IMR-90 (cell line): ENCODE data around the gene DCP2. TPM values are rescaled to one million over a fixed set of nuclear protein-coding genes. Genes with fewer than 3 reads are reported as not detected.

Experiments used
- ATAC-seq: fragments of 200-7000 bp; cut with Tn5 transposase; 2 replicates; pipeline ENCODE4 v1.9.1; 2020; ENCODE audit warnings: low read depth, mild to moderate bottlenecking, moderate library complexity
- BruUV-seq: library from RNA; stranded (reverse); fragments of 400-500 nt; replicated peaks from 2 replicates; lab custom pipeline; 2021; lab: Mats Ljungman, UMichigan
- CTCF ChIA-PET: fragments of 300-600 bp; formaldehyde crosslinking; extraction: SDS; loops from one replicate; lab custom pipeline; 2021; ENCODE audit warnings: antibody characterized with exemption; lab: Yijun Ruan, JAX
- POLR2A ChIA-PET: fragments of 300-600 bp; sonication (Branson Sonifier 250); formaldehyde crosslinking; loops from one replicate; lab custom pipeline; 2022; ENCODE audit warnings: antibody characterized with exemption; ENCODE audit not compliant: unreplicated experiment; lab: Charles Lee
- DNase-seq: peaks from one replicate; pipeline ENCODE4 v3.0.0; 2013
- H2AFZ ChIP-seq: replicated peaks from 2 replicates; pipeline ENCODE3; 2013; ENCODE audit warnings: low read length, mild to moderate bottlenecking; ENCODE audit not compliant: poor library complexity
- H2AK5ac ChIP-seq: 2 replicates; pipeline ENCODE4 v1.6.1; 2013; ENCODE audit warnings: low read depth, low read length, inconsistent platforms
- H2AK9ac ChIP-seq: replicated peaks from 2 replicates; pipeline ENCODE3; 2013; ENCODE audit warnings: mild to moderate bottlenecking, low read depth, low read length, moderate library complexity; ENCODE audit not compliant: poor library complexity
- H2BK120ac ChIP-seq: 2 replicates; pipeline ENCODE4 v1.6.1; 2013; ENCODE audit warnings: low read depth, low read length, inconsistent platforms
- H2BK15ac ChIP-seq: 3 replicates; pipeline ENCODE4 v1.6.1; 2013; ENCODE audit warnings: low read depth, low read length, inconsistent platforms
- H2BK20ac ChIP-seq: 2 replicates; pipeline ENCODE4 v1.6.1; 2013; ENCODE audit warnings: low read depth, mild to moderate bottlenecking, inconsistent platforms, low read length, moderate library complexity
- H2BK5ac ChIP-seq: 2 replicates; pipeline ENCODE4 v1.6.1; 2013; ENCODE audit warnings: mild to moderate bottlenecking, low read depth, low read length, inconsistent platforms; ENCODE audit not compliant: poor library complexity, severe bottlenecking
- H3K14ac ChIP-seq: replicated peaks from 2 replicates; pipeline ENCODE4 v1.6.1; 2013; ENCODE audit warnings: low read depth, low read length, inconsistent platforms
- H3K18ac ChIP-seq: 2 replicates; pipeline ENCODE4 v1.6.1; 2013; ENCODE audit warnings: low read depth, low read length, control low read depth
- H3K23ac ChIP-seq: 2 replicates; pipeline ENCODE4 v1.6.1; 2013; ENCODE audit warnings: low read depth, low read length, inconsistent platforms
- H3K27ac ChIP-seq: 2 replicates; pipeline ENCODE4 v1.5.1; 2013; ENCODE audit warnings: mild to moderate bottlenecking, control low read depth, low read length; ENCODE audit not compliant: insufficient read depth
- H3K27me3 ChIP-seq: 2 replicates; pipeline ENCODE4 v1.6.1; 2013; ENCODE audit warnings: low read length; ENCODE audit not compliant: control insufficient read depth, insufficient read depth
- H3K36me3 ChIP-seq: 2 replicates; pipeline ENCODE4 v1.6.1; 2013; ENCODE audit warnings: low read length, mixed read lengths; ENCODE audit not compliant: control insufficient read depth, insufficient read depth
- H3K4ac ChIP-seq: 2 replicates; pipeline ENCODE4 v1.6.1; 2013; ENCODE audit warnings: low read depth, low read length, inconsistent platforms
- H3K4me1 ChIP-seq: 2 replicates; pipeline ENCODE4 v1.6.1; 2013; ENCODE audit warnings: low read length, mixed read lengths; ENCODE audit not compliant: control insufficient read depth, insufficient read depth
- H3K4me2 ChIP-seq: 2 replicates; pipeline ENCODE4 v1.6.1; 2013; ENCODE audit warnings: low read depth, mild to moderate bottlenecking, control low read depth, low read length, moderate library complexity
- H3K4me3 ChIP-seq: 2 replicates; pipeline ENCODE4 v1.5.1; 2013; ENCODE audit warnings: low read depth, mild to moderate bottlenecking, control low read depth, low read length, moderate library complexity; ENCODE audit not compliant: insufficient read depth
- H3K56ac ChIP-seq: 2 replicates; pipeline ENCODE4 v1.6.1; 2013; ENCODE audit warnings: low read length, inconsistent platforms; ENCODE audit not compliant: insufficient read depth; ENCODE audit errors: extremely low read depth
- H3K79me1 ChIP-seq, 2 experiments: 2 replicates each; pipeline ENCODE4 v1.6.1; 2013; ENCODE audit warnings: low read length in 2 of 2, inconsistent platforms in 1 of 2, low read depth in 1 of 2
- H3K9ac ChIP-seq: 2 replicates; pipeline ENCODE4 v1.6.1; 2013; ENCODE audit warnings: low read depth, low read length, control low read depth
- H3K9me1 ChIP-seq: 2 replicates; pipeline ENCODE4 v1.6.1; 2013; ENCODE audit warnings: low read length, inconsistent platforms; ENCODE audit not compliant: insufficient read depth
- H3K9me3 ChIP-seq: 2 replicates; pipeline ENCODE4 v1.6.1; 2013; ENCODE audit warnings: low read length; ENCODE audit not compliant: control insufficient read depth, insufficient read depth
- H4K20me1 ChIP-seq: 2 replicates; pipeline ENCODE4 v1.6.1; 2013; ENCODE audit warnings: low read length, inconsistent platforms; ENCODE audit not compliant: insufficient read depth
- H4K5ac ChIP-seq: 2 replicates; pipeline ENCODE4 v1.6.1; 2013; ENCODE audit warnings: mild to moderate bottlenecking, low read depth, low read length, control low read depth
- H4K8ac ChIP-seq, 2 experiments: 2 replicates each; pipeline ENCODE4 v1.6.1; 2013; ENCODE audit warnings: low read depth in 2 of 2, low read length in 2 of 2, control low read depth in 1 of 2, inconsistent platforms in 1 of 2
- H4K91ac ChIP-seq: 2 replicates; pipeline ENCODE4 v1.6.1; 2013; ENCODE audit warnings: low read depth, low read length, inconsistent platforms; ENCODE audit not compliant: insufficient read depth
- BHLHE40 ChIP-seq: fragments of 150-350 bp; IDR thresholded peaks from 2 replicates; pipeline ENCODE4 v1.6.1; 2016; ENCODE audit warnings: mild to moderate bottlenecking, low read depth, low read length
- CEBPB ChIP-seq: IDR thresholded peaks from 2 replicates; pipeline ENCODE4 v1.6.1; 2012; ENCODE audit warnings: low read depth, low read length, improper control_type of control experiment
- CHD1 ChIP-seq: IDR thresholded peaks from 2 replicates; pipeline ENCODE4 v1.6.1; 2012; ENCODE audit warnings: low read depth, low read length, improper control_type of control experiment
- CTCF ChIP-seq: conservative IDR thresholded peaks from 2 replicates; pipeline ENCODE4 v1.5.1; 2012; ENCODE audit warnings: mild to moderate bottlenecking, low read depth, low read length, improper control_type of control experiment
- ELK1 ChIP-seq: fragments of 150-350 bp; IDR thresholded peaks from 2 replicates; pipeline ENCODE4 v1.6.1; 2016; ENCODE audit warnings: low read depth, mild to moderate bottlenecking, low read length, moderate library complexity, borderline replicate concordance
- FOS ChIP-seq: fragments of 150-350 bp; IDR thresholded peaks from 2 replicates; pipeline ENCODE4 v1.6.1; 2016; ENCODE audit warnings: low read depth, low read length
- MAZ ChIP-seq: IDR thresholded peaks from 2 replicates; pipeline ENCODE4 v1.6.1; 2012; ENCODE audit warnings: low read depth, mild to moderate bottlenecking, low read length, improper control_type of control experiment, moderate library complexity, borderline replicate concordance
- MXI1 ChIP-seq: IDR thresholded peaks from 2 replicates; pipeline ENCODE4 v1.6.1; 2012; ENCODE audit warnings: low read depth, mild to moderate bottlenecking, low read length, moderate library complexity, borderline replicate concordance
- NFE2L2 ChIP-seq: fragments of 150-350 bp; IDR thresholded peaks from 2 replicates; pipeline ENCODE4 v1.6.1; 2016; ENCODE audit warnings: low read depth, mild to moderate bottlenecking, low read length
- POLR2A ChIP-seq: IDR thresholded peaks from 2 replicates; pipeline ENCODE4 v1.6.1; 2012; ENCODE audit warnings: mild to moderate bottlenecking, low read depth, low read length
- RAD21 ChIP-seq: IDR thresholded peaks from 2 replicates; pipeline ENCODE4 v1.6.1; 2012; ENCODE audit warnings: low read length, improper control_type of control experiment
- RCOR1 ChIP-seq: IDR thresholded peaks from 2 replicates; pipeline ENCODE4 v1.6.1; 2012; ENCODE audit warnings: mild to moderate bottlenecking, low read length, improper control_type of control experiment; ENCODE audit not compliant: insufficient replicate concordance
- RFX5 ChIP-seq: IDR thresholded peaks from 2 replicates; pipeline ENCODE4 v1.8.0; 2012; ENCODE audit warnings: low read depth, mild to moderate bottlenecking, low read length, moderate library complexity
- SMC3 ChIP-seq: fragments of 150-350 bp; IDR thresholded peaks from 2 replicates; pipeline ENCODE4 v1.6.1; 2016; ENCODE audit warnings: low read depth, mild to moderate bottlenecking, antibody characterized with exemption, low read length, moderate library complexity
- USF2 ChIP-seq: fragments of 150-350 bp; IDR thresholded peaks from 2 replicates; pipeline ENCODE4 v1.6.1; 2017; ENCODE audit warnings: mild to moderate bottlenecking, antibody characterized with exemption, low read length, low read depth
- WGBS, 2 experiments: methylation state at CpG; one replicate each; pipeline versions ENCODE4 v1.1.5 to v1.1.7; 2013; ENCODE audit warnings: missing lambda C conversion rate in 2 of 2; ENCODE audit not compliant: insufficient read length in 1 of 2; ENCODE audit errors: extremely low coverage in 2 of 2; 5-methylcytosine and 5-hydroxymethylcytosine counted together
- dilution Hi-C: fragments of 300-500 bp; cut with HindIII; formaldehyde crosslinking; loops from one replicate; pipeline ENCODE4 v1.14.3; 2018; ENCODE audit warnings: low sequenced_read_pairs; ENCODE audit not compliant: unreplicated experiment
- in situ Hi-C: fragments of 300-500 bp; cut with MboI; formaldehyde crosslinking; loops from 3 replicates; pipeline ENCODE4 v1.14.3; 2019; ENCODE audit warnings: low sequenced_read_pairs, inconsistent platforms, mixed read lengths
- intact Hi-C: fragments of 100-400 bp; cut with micrococcal nuclease; formaldehyde crosslinking; loops from 2 replicates; pipeline ENCODE4 v1.10.0; 2022
- polyA plus RNA-seq, 3 experiments: library from polyadenylated mRNA; depleted of rRNA; stranded (reverse); fragments of >200 nt; gene quantifications; 2 replicates each; pipeline ENCODE4 v1.2.3, GENCODE V29; 2012; ENCODE audit warnings: low replicate concordance in 1 of 3
- total RNA-seq: library from RNA; depleted of rRNA; stranded (reverse); fragments of >200 nt; gene quantifications from 2 replicates; pipeline ENCODE4 v1.2.3, GENCODE V29; 2012

DCP2 gene
- total and polyA plus RNA-seq, 2 of the 4 experiments (the other 2 are of a cell fraction) = 6.9 to 18.6 TPM

- Histone ChIP-seq H2BK20ac (no peak overlapping the region), H3K9me3 (no peaks in the 10 kb centered on the region), H3K4me1 (peaks cover 13% of the 10 kb centered on the region), H3K27ac (no peak overlapping the region), H2AFZ (no peak overlapping the region), H2BK120ac (no peak overlapping the region; the same call in 1 of the 2 replicates), H3K56ac (no peak overlapping the region), H4K20me1 (no peaks in the 10 kb centered on the region; the same call in 1 of the 2 replicates), H3K23ac (no peak overlapping the region), H4K8ac (peak overlapping the region in 1 of 2 experiments; percentile 13; a peak in 1 of 4 replicates), H3K9me1 (peaks cover 24% of the 10 kb centered on the region), H3K36me3 (peaks cover 27% of the 10 kb centered on the region), H3K9ac (no peak overlapping the region), H3K4ac (no peak overlapping the region), H3K18ac (no peak overlapping the region), H4K91ac (no peak overlapping the region; the same call in 1 of the 2 replicates), H2BK5ac (no peak overlapping the region), H4K5ac (no peak overlapping the region), H3K79me1 (peaks cover 10 to 17% of the 10 kb centered on the region in 2 experiments), H3K14ac (no peak overlapping the region), H3K27me3 (no peaks in the 10 kb centered on the region), H2AK5ac (no peak overlapping the region; the same call in 1 of the 2 replicates), H2AK9ac (no peak overlapping the region), H3K4me3 (no peak overlapping the region), H2BK15ac (no peak overlapping the region), H3K4me2 (no peak overlapping the region)
- no TSS peak for BruUV-seq
- WGBS, 2 experiments = no CpG with 5 or more reads among the region's 8 CpGs
- ATAC-seq = no peak
- dilution Hi-C loops (no loop called here), in situ Hi-C loops (no loop called here), intact Hi-C loops (loop anchor here (5.0 kb wide), 1 partner anchor 261 kb away; no protein-coding TSS in a partner anchor)
- CTCF ChIA-PET = interaction anchor here (0.9 kb wide), 1 partner anchor 35 kb away, joined by 3 read pairs; no protein-coding TSS in a partner anchor
- TF ChIP-seq CEBPB (no peak), CHD1 (no peak), RAD21 (no peak), RFX5 (no peak), USF2 (no peak), CTCF (no peak), BHLHE40 (no peak), POLR2A (no peak), RCOR1 (no peak), ELK1 (no peak), SMC3 (no peak), FOS (no peak), MAZ (no peak), NFE2L2 (no peak), MXI1 (no peak)
- POLR2A ChIA-PET = no interaction called here
- DNase-seq = no peak
These were observed 54.5 kb downstream of the DCP2 start for GRCh38 chr5:113031104-113031503.
